HEK293 (cell line): ENCODE data around the gene VILL.

Source experiments
- CTCF ChIA-PET: fragments of 350-600 bp; formaldehyde crosslinking; extraction: SDS; loops from one replicate; lab custom pipeline; 2021; ENCODE audit warnings: antibody characterized with exemption; lab: Yijun Ruan, JAX
- POLR2A ChIA-PET: fragments of 300-600 bp; formaldehyde crosslinking; extraction: SDS; loops from one replicate; lab custom pipeline; 2020; ENCODE audit warnings: antibody characterized with exemption, inconsistent platforms; lab: Yijun Ruan, JAX
- H3K27ac ChIP-seq: fragments of 200-500 bp; sonication (Bioruptor generic); 2 replicates; pipeline ENCODE4 v1.5.1; 2014; ENCODE audit warnings: low read depth, low read length, control low read depth, inconsistent platforms; ENCODE audit errors: extremely low read depth
- H3K36me3 ChIP-seq, 2 experiments: fragments of 200-500 bp in 1 of 2; sonication (Bioruptor generic) in 1 of 2; 1 replicate in 1 of 2; 2 replicates in 1 of 2; pipeline ENCODE4 v1.5.1; 2014 to 2017; ENCODE audit warnings: inconsistent platforms in 2 of 2, low read length in 2 of 2; ENCODE audit not compliant: control insufficient read depth in 2 of 2, insufficient read depth in 1 of 2
- H3K4me1 ChIP-seq: fragments of 200-500 bp; sonication (Bioruptor generic); 2 replicates; pipeline ENCODE4 v1.5.1; 2014; ENCODE audit warnings: mild to moderate bottlenecking, low read length, inconsistent platforms; ENCODE audit not compliant: control insufficient read depth, insufficient read depth
- H3K4me3 ChIP-seq: 2 replicates; pipeline ENCODE4 v1.5.1; 2011; ENCODE audit warnings: low read depth, mild to moderate bottlenecking, control low read depth, low read length, moderate library complexity
- H3K9me3 ChIP-seq: fragments of 200-500 bp; sonication (Bioruptor generic); 2 replicates; pipeline ENCODE4 v1.5.1; 2014; ENCODE audit warnings: low read depth, low read length, inconsistent platforms; ENCODE audit not compliant: control insufficient read depth, insufficient read depth
- GLIS1 ChIP-seq: fragments of 450-650 bp; formaldehyde crosslinking; IDR thresholded peaks from 2 replicates; pipeline ENCODE4 v1.5.1; 2016; ENCODE audit warnings: missing biosample characterization, missing genetic modification characterization
- GLIS2 ChIP-seq: fragments of 450-650 bp; formaldehyde crosslinking; IDR thresholded peaks from 2 replicates; pipeline ENCODE4 v1.5.1; 2016; ENCODE audit warnings: missing biosample characterization, missing genetic modification characterization
- OVOL3 ChIP-seq: fragments of 450-650 bp; formaldehyde crosslinking; IDR thresholded peaks from 2 replicates; pipeline ENCODE4 v1.5.1; 2016; ENCODE audit warnings: missing biosample characterization, missing genetic modification characterization
- SETDB1 ChIP-seq: IDR thresholded peaks from one replicate; pipeline ENCODE4 v1.6.1; 2017; ENCODE audit warnings: mild to moderate bottlenecking, low read length, moderate library complexity, mixed read lengths; ENCODE audit not compliant: insufficient read length
- ZIC2 ChIP-seq: fragments of 450-650 bp; formaldehyde crosslinking; IDR thresholded peaks from 2 replicates; pipeline ENCODE4 v1.5.1; 2016; ENCODE audit warnings: missing biosample characterization, missing genetic modification characterization
- ZNF133 ChIP-seq: fragments of 450-650 bp; formaldehyde crosslinking; IDR thresholded peaks from 2 replicates; pipeline ENCODE4 v1.5.1; 2016; ENCODE audit warnings: missing biosample characterization, missing genetic modification characterization
- ZNF174 ChIP-seq: fragments of 450-650 bp; formaldehyde crosslinking; IDR thresholded peaks from 2 replicates; pipeline ENCODE4 v1.5.0; 2017; ENCODE audit warnings: missing biosample characterization, mild to moderate bottlenecking, missing genetic modification characterization
- ZNF214 ChIP-seq: fragments of 450-650 bp; formaldehyde crosslinking; IDR thresholded peaks from 2 replicates; pipeline ENCODE4 v1.5.1; 2017; ENCODE audit warnings: missing biosample characterization, mild to moderate bottlenecking, missing genetic modification characterization, borderline replicate concordance
- ZNF239 ChIP-seq: fragments of 450-650 bp; formaldehyde crosslinking; IDR thresholded peaks from 2 replicates; pipeline ENCODE4 v1.5.1; 2016; ENCODE audit warnings: missing biosample characterization, missing genetic modification characterization
- ZNF426 ChIP-seq: fragments of 450-650 bp; formaldehyde crosslinking; IDR thresholded peaks from 2 replicates; pipeline ENCODE4 v1.5.1; 2017; ENCODE audit warnings: missing biosample characterization, missing genetic modification characterization, mild to moderate bottlenecking, inconsistent platforms, moderate library complexity
- ZNF621 ChIP-seq: fragments of 450-650 bp; formaldehyde crosslinking; IDR thresholded peaks from 2 replicates; pipeline ENCODE4 v1.5.1; 2017; ENCODE audit warnings: missing biosample characterization, missing genetic modification characterization
- ZNF777 ChIP-seq: fragments of 450-650 bp; formaldehyde crosslinking; IDR thresholded peaks from 2 replicates; pipeline ENCODE4 v1.5.1; 2017; ENCODE audit warnings: missing biosample characterization, missing genetic modification characterization, borderline replicate concordance
- TF ChIP-seq, protein P1 (sequence below): fragments of 450-650 bp; formaldehyde crosslinking; IDR thresholded peaks from 2 replicates; pipeline ENCODE4 v1.5.1; 2016; ENCODE audit warnings: missing biosample characterization, missing genetic modification characterization
- TF ChIP-seq, protein P2 (sequence below): fragments of 450-650 bp; formaldehyde crosslinking; IDR thresholded peaks from 2 replicates; pipeline ENCODE4 v1.5.1; 2016; ENCODE audit warnings: missing biosample characterization, missing genetic modification characterization, borderline replicate concordance
- TF ChIP-seq, protein P3 (sequence below): fragments of 450-650 bp; formaldehyde crosslinking; IDR thresholded peaks from 2 replicates; pipeline ENCODE4 v1.5.1; 2017; ENCODE audit warnings: missing biosample characterization, missing genetic modification characterization

The VILL gene

DNA sequence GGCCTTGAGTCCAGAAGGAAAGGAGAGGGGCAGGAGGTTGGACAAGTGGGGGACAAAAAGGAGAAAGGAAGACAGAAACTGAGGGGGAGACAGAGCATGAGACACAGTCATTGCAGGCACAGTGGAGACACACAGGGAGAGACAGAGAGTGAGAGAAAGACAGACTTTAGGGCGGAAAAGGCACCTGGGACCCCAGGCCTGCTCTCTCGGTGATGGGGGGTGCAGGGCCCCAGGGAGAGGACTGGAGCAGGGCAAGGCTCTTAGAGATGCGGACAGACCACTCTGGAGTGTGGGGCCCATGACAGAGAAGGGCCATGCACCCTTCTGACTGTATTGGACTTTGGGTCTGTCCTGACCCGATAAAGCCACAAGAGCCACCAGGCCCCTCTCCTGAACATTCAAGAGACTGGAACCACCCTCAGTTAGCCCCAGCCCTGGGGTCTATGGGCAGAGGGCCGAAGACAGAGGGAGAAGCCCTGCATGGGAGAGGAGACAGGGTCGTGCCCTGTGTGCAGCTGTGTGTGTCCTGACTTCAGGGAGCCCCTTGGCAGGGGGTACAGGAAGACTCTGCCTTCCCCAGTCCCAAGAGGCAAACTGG, 26.4 kb downstream of the VILL start:
- TF ChIP-seq ZNF239 (no peak), ZNF777 (tag by site-specific recombination) (no peak), ZNF214 (tag by site-specific recombination) (no peak), SETDB1 (no peak)
- TF ChIP-seq, protein P1, sequence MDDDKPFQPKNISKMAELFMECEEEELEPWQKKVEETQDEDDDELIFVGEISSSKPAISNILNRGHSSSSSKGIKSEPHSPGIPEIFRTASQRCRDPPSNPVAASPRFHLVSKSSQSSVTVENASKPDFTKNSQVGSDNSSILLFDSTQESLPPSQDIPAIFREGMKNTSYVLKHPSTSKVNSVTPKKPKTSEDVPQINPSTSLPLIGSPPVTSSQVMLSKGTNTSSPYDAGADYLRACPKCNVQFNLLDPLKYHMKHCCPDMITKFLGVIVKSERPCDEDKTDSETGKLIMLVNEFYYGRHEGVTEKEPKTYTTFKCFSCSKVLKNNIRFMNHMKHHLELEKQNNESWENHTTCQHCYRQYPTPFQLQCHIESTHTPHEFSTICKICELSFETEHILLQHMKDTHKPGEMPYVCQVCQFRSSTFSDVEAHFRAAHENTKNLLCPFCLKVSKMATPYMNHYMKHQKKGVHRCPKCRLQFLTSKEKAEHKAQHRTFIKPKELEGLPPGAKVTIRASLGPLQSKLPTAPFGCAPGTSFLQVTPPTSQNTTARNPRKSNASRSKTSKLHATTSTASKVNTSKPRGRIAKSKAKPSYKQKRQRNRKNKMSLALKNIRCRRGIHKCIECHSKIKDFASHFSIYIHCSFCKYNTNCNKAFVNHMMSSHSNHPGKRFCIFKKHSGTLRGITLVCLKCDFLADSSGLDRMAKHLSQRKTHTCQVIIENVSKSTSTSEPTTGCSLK (tag by site-specific recombination): no peak
- H3K36me3 ChIP-seq: peaks cover 0 to 11% of the 10 kb centered on the region in 2 experiments; a peak in 1 of 3 replicates
- no peaks in the 10 kb centered on the region for H3K9me3 ChIP-seq
- CTCF ChIA-PET: interaction anchor here (1.3 kb wide), 1 partner anchor 13 kb away, joined by 3 read pairs; no protein-coding TSS in a partner anchor
- no peak overlapping the region for H3K27ac ChIP-seq
- no peak overlapping the region for H3K4me3 ChIP-seq
- H3K4me1 ChIP-seq: no peaks in the 10 kb centered on the region
- POLR2A ChIA-PET: no interaction called here

DNA sequence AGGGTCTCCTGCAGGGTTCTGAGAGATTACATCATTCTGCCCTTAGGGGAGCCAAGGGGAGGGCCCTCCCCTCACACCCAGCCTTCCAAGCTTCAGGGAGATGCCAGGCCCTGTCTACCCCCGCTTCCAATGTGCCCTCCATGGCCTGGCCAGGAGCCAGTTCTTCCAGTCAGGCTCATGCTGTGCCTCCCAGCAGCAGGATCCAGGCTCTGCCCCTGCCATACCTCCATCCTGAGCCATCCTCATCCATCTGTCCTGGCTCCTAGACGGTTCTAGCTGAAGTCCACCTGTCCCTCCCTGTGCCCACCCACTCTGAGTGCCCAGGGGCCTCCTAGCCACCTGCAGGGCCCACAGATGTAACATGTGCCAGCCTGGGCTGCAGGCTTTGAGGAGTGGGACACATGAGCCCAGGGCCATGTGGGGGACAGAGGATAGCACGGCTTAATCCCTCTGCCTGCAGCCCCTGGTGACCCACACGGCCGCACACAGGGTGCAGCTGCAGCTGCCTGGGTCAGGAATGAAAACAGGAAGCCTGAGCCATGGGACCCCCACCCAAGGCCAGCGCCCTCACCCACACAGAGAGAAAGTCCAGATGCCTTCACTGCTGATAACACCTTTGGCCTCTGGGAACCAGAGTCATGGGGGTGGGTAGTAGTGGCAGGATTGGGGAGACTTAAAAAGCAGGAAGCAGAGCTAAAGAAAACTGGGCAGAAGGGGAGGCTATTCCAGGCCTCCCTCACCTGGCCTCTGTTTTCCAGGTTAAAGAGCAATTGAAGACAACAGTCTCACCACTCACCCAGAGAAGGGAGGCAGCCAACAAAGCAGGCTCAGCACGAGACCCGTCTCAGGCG, 27.1 kb downstream of the VILL start:
- ChIA-PET CTCF (no interaction called here), POLR2A (no interaction called here)
- no peaks in the 10 kb centered on the region for H3K9me3 ChIP-seq
- peaks cover 0 to 11% of the 10 kb centered on the region in 2 experiments; a peak in 1 of 3 replicates for H3K36me3 ChIP-seq
- no peak overlapping the region for H3K4me3 ChIP-seq
- no peaks in the 10 kb centered on the region for H3K4me1 ChIP-seq
- H3K27ac ChIP-seq: no peak overlapping the region
- TF ChIP-seq, protein P2, sequence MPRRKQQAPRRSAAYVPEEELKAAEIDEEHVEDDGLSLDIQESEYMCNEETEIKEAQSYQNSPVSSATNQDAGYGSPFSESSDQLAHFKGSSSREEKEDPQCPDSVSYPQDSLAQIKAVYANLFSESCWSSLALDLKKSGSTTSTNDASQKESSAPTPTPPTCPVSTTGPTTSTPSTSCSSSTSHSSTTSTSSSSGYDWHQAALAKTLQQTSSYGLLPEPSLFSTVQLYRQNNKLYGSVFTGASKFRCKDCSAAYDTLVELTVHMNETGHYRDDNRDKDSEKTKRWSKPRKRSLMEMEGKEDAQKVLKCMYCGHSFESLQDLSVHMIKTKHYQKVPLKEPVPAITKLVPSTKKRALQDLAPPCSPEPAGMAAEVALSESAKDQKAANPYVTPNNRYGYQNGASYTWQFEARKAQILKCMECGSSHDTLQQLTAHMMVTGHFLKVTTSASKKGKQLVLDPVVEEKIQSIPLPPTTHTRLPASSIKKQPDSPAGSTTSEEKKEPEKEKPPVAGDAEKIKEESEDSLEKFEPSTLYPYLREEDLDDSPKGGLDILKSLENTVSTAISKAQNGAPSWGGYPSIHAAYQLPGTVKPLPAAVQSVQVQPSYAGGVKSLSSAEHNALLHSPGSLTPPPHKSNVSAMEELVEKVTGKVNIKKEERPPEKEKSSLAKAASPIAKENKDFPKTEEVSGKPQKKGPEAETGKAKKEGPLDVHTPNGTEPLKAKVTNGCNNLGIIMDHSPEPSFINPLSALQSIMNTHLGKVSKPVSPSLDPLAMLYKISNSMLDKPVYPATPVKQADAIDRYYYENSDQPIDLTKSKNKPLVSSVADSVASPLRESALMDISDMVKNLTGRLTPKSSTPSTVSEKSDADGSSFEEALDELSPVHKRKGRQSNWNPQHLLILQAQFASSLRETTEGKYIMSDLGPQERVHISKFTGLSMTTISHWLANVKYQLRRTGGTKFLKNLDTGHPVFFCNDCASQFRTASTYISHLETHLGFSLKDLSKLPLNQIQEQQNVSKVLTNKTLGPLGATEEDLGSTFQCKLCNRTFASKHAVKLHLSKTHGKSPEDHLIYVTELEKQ (tag by site-specific recombination): no peak
- peak; percentile 95 for TF ChIP-seq GLIS1 (tag by site-specific recombination)
- TF ChIP-seq ZNF621 (tag by site-specific recombination): no peak
- TF ChIP-seq ZIC2 (tag by site-specific recombination): peak; percentile 95
- TF ChIP-seq ZNF133 (tag by site-specific recombination): no peak
- TF ChIP-seq, protein P3, sequence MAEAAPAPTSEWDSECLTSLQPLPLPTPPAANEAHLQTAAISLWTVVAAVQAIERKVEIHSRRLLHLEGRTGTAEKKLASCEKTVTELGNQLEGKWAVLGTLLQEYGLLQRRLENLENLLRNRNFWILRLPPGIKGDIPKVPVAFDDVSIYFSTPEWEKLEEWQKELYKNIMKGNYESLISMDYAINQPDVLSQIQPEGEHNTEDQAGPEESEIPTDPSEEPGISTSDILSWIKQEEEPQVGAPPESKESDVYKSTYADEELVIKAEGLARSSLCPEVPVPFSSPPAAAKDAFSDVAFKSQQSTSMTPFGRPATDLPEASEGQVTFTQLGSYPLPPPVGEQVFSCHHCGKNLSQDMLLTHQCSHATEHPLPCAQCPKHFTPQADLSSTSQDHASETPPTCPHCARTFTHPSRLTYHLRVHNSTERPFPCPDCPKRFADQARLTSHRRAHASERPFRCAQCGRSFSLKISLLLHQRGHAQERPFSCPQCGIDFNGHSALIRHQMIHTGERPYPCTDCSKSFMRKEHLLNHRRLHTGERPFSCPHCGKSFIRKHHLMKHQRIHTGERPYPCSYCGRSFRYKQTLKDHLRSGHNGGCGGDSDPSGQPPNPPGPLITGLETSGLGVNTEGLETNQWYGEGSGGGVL: peak; percentile 64; the same call in 1 of the 2 replicates
- no peak for TF ChIP-seq ZNF174 (tag by site-specific recombination)
- TF ChIP-seq GLIS2 (tag by site-specific recombination): 0 out of 2 replicates have a peak, but pooled peaks have one; percentile 28
- TF ChIP-seq ZNF426 (tag by site-specific recombination): no peak
- no peak for TF ChIP-seq OVOL3 (tag by site-specific recombination)
